ENCODE measurements around the gene AHCTF1. TPM values are rescaled to one million over a fixed set of nuclear protein-coding genes. Genes with fewer than 3 reads are reported as not detected.

Gene AHCTF1
- total RNA-seq, 1 experiment from 2014 or later = 42.3 TPM

DNA sequence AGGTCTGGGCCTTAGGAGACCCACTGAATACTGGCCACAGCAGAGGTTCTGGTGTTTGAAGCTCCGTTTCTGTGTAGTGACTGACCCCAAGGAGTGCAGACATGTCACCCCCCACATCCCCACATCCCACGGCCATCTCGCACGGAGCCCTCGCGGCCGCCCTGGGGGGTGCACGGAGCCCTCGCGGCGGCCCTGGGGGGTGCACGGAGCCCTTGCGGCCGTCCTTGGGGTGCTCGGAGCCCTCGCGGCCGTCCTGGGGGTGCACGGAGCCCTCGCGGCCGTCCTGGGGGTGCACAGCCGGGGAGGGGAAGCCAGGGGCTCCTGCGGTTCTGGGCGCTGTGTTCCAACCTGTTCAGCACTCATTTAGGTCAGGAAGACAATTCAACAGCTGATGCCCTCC lies 139.1 kb downstream of the AHCTF1 start:
- H3K27me3 Mint-ChIP-seq (ENCODE audit: insufficient read depth, unreplicated experiment) = no peaks in the 10 kb centered on the region
- H3K4me1 Mint-ChIP-seq (ENCODE audit: low read depth, unreplicated experiment) = peaks cover 7% of the 10 kb centered on the region
- Histone ChIP-seq H3K4me1 (no peaks in the 10 kb centered on the region), H3K4me3 (ENCODE audit: low read depth, low read length) (no peak overlapping the region), H3K36me3 (ENCODE audit: control insufficient read depth, insufficient read depth, low read length) (no peaks in the 10 kb centered on the region), H3K27me3 (replicated peaks; ENCODE audit: control insufficient read depth, insufficient read depth, low read length) (no peaks in the 10 kb centered on the region), H3K9me3 (no peaks in the 10 kb centered on the region)
- H3K4me3 Mint-ChIP-seq (ENCODE audit: unreplicated experiment) = no peak overlapping the region
- intact Hi-C loops (cut with micrococcal nuclease; ENCODE audit: unreplicated experiment) = no loop called here
- no peaks in the 10 kb centered on the region for H3K36me3 Mint-ChIP-seq (ENCODE audit: insufficient read depth, unreplicated experiment)
- no peaks in the 10 kb centered on the region for H3K9me3 Mint-ChIP-seq (ENCODE audit: unreplicated experiment)
- DNase-seq = no peak
- no TSS peak for BruUV-seq (replicated peaks)
- TF ChIP-seq, protein P1, sequence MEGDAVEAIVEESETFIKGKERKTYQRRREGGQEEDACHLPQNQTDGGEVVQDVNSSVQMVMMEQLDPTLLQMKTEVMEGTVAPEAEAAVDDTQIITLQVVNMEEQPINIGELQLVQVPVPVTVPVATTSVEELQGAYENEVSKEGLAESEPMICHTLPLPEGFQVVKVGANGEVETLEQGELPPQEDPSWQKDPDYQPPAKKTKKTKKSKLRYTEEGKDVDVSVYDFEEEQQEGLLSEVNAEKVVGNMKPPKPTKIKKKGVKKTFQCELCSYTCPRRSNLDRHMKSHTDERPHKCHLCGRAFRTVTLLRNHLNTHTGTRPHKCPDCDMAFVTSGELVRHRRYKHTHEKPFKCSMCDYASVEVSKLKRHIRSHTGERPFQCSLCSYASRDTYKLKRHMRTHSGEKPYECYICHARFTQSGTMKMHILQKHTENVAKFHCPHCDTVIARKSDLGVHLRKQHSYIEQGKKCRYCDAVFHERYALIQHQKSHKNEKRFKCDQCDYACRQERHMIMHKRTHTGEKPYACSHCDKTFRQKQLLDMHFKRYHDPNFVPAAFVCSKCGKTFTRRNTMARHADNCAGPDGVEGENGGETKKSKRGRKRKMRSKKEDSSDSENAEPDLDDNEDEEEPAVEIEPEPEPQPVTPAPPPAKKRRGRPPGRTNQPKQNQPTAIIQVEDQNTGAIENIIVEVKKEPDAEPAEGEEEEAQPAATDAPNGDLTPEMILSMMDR (IDR thresholded peaks at IDR 0.05; ENCODE audit: insufficient read depth in 1 of 2, low read depth in 1 of 2, low read length in 1 of 2, severe bottlenecking in 1 of 2, unreplicated experiment in 1 of 2) = no peak
- H3K27ac Mint-ChIP-seq (ENCODE audit: unreplicated experiment) = no peak overlapping the region
- POLR2A ChIA-PET = no interaction called here
- CTCF ChIA-PET = no interaction called here

DNA sequence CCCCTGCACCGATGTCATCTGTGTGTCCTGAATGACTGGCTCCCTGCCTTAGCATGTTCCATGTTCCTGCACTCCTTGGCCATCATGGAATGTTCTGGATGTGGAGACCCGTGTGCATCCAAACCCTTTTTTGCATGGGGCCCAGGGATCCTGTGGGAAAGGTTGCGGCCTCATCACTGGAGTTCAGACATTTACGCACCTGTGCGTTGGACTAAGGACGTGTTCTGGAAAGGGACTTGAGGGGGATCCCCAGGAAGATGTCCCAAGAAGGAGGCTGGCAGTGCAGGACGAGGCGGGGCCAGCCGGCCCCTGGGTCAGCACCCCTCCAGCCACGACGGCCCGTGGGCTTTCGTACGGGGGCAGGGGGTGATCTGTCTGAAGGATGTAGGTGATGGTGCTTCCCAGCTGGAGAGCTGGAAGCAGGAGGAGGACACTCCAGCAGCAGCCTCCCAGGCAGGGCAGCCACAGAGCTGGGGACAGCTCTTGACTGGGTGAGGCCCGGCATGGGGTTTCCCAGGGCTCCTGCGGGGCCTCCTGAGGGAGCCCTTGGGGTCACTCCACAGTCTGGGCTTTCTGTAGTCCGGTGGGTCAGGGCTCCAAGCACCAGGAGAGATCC lies 140.3 kb downstream of the AHCTF1 start:
- Histone ChIP-seq H3K36me3 (ENCODE audit: control insufficient read depth, insufficient read depth, low read length) (no peaks in the 10 kb centered on the region), H3K9me3 (no peaks in the 10 kb centered on the region), H3K4me1 (no peaks in the 10 kb centered on the region), H3K27me3 (replicated peaks; ENCODE audit: control insufficient read depth, insufficient read depth, low read length) (no peaks in the 10 kb centered on the region), H3K4me3 (ENCODE audit: low read depth, low read length) (no peak overlapping the region)
- CTCF ChIA-PET = no interaction called here
- Mint-ChIP-seq H3K36me3 (ENCODE audit: insufficient read depth, unreplicated experiment) (no peaks in the 10 kb centered on the region), H3K9me3 (ENCODE audit: unreplicated experiment) (no peaks in the 10 kb centered on the region), H3K4me3 (ENCODE audit: unreplicated experiment) (no peak overlapping the region), H3K27ac (ENCODE audit: unreplicated experiment) (no peak overlapping the region), H3K4me1 (ENCODE audit: low read depth, unreplicated experiment) (peaks cover 7% of the 10 kb centered on the region), H3K27me3 (ENCODE audit: insufficient read depth, unreplicated experiment) (no peaks in the 10 kb centered on the region)
- DNase-seq = no peak
- TF ChIP-seq, protein P1 (IDR thresholded peaks at IDR 0.05; ENCODE audit: insufficient read depth in 1 of 2, low read depth in 1 of 2, low read length in 1 of 2, severe bottlenecking in 1 of 2, unreplicated experiment in 1 of 2) = no peak
- BruUV-seq (replicated peaks) = no TSS peak
- intact Hi-C loops (cut with micrococcal nuclease; ENCODE audit: unreplicated experiment) = no loop called here
- POLR2A ChIA-PET = no interaction called here

DNA sequence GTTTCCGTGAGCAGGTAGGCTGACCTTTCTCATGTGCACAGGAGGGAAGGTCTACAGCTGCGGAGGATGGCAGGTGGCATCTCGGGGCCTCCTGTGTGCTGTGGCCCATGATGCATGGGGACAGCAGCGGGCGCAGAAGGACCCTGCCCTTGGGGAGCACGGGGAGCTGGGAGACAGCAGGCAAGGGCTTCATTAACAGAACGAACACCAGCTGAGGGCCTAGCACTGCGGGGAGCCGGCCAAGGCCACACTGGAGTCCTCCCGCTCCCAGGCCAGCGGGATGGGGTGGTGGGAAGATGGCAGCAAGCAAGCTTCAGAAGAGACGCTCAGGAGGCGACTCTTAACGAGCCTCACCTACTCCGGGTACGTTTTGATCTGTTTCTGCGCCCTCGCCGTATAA lies 140.9 kb downstream of the AHCTF1 start:
- TF ChIP-seq, protein P1 (IDR thresholded peaks at IDR 0.05; ENCODE audit: insufficient read depth in 1 of 2, low read depth in 1 of 2, low read length in 1 of 2, severe bottlenecking in 1 of 2, unreplicated experiment in 1 of 2) = no peak
- DNase-seq = no peak
- Histone ChIP-seq H3K4me1 (no peaks in the 10 kb centered on the region), H3K36me3 (ENCODE audit: control insufficient read depth, insufficient read depth, low read length) (no peaks in the 10 kb centered on the region), H3K9me3 (no peaks in the 10 kb centered on the region), H3K27me3 (replicated peaks; ENCODE audit: control insufficient read depth, insufficient read depth, low read length) (no peaks in the 10 kb centered on the region), H3K4me3 (ENCODE audit: low read depth, low read length) (no peak overlapping the region)
- POLR2A ChIA-PET = no interaction called here
- Mint-ChIP-seq H3K4me1 (ENCODE audit: low read depth, unreplicated experiment) (peaks cover 7% of the 10 kb centered on the region), H3K27ac (ENCODE audit: unreplicated experiment) (no peak overlapping the region), H3K36me3 (ENCODE audit: insufficient read depth, unreplicated experiment) (no peaks in the 10 kb centered on the region), H3K9me3 (ENCODE audit: unreplicated experiment) (no peaks in the 10 kb centered on the region), H3K27me3 (ENCODE audit: insufficient read depth, unreplicated experiment) (no peaks in the 10 kb centered on the region), H3K4me3 (ENCODE audit: unreplicated experiment) (no peak overlapping the region)
- no TSS peak for BruUV-seq (replicated peaks)
- intact Hi-C loops (cut with micrococcal nuclease; ENCODE audit: unreplicated experiment) = no loop called here
- CTCF ChIA-PET = no interaction called here

Data from Caco-2 (cell line).